Esophagus squamous epithelium (tissue), 4 donors: Measurements from ENCODE around the gene PTPRN2.

Source experiments
- CTCF ChIP-seq, 6 experiments: fragments of 450-650 bp in 4 of 6; fragments of 200-600 bp in 2 of 6; sonication (generic) in 2 of 6; IDR thresholded peaks; one replicate each; pipeline ENCODE4 v1.5.1; 2016 to 2019; ENCODE audit warnings: antibody characterized with exemption in 6 of 6, mild to moderate bottlenecking in 4 of 6, moderate library complexity in 4 of 6
- POLR2A ChIP-seq, 4 donors: fragments of 450-650 bp; IDR thresholded peaks; one replicate each; pipeline ENCODE4 v1.6.1; 2017; ENCODE audit warnings: antibody characterized with exemption in 4 of 4, mild to moderate bottlenecking in 4 of 4, moderate library complexity in 3 of 4

DNA sequence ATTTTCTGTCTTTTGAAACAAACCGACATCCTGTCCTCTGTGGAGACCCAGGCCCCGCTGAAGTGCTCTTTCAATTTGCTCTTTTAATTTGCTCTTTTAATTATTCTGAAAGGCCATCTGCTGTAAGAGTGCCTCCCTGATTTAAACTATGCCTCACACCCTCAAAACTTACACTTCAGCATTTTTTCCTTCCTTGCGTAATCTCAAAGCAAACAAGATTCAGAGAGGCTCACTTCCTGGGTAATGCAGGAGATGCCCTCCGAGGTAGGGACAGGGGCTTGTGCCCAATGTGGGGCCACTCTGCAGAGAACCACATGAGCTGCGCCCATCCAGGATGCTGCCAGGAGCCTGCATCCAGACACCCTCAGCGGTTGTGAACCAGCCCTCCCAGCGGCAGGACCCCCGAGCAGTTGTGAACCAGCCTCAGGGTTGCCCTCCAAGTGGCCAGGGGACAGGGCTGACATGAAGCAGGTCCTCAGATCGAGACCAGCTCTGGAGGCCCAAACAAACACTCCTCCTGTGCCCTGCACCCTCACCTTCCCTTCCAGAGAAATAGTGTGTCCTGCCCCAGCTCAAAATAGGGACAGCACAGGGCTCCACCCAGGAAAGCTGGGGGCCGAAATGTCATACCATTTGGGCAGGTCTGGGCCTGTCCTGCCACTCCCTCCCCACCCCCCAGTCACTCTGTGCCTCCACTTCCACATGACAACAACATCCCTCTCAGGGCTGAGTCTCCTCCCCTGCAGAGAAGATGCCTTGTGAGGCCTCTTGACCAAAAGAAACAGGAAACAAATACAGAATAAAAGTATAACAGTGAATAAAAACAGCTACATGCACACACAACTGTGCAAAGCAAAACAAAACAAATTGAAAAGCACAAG lies 190.4 kb downstream of the PTPRN2 start:
- TF ChIP-seq CTCF (IDR thresholded peaks at IDR 0.05): no peak
- TF ChIP-seq POLR2A (IDR thresholded peaks at IDR 0.05): no peak
